Mucosa of rectum (tissue), 2 donors: ENCODE data around the gene OR1I1.

Experiments used
- H3K27ac ChIP-seq, 2 donors: one replicate each; pipeline ENCODE4 v1.7.0; 2013; ENCODE audit warnings: inconsistent platforms in 2 of 2, low read depth in 2 of 2, low read length in 2 of 2
- H3K27me3 ChIP-seq, 2 donors: one replicate each; pipeline ENCODE4 v1.7.0; 2013; ENCODE audit warnings: low read length in 2 of 2; ENCODE audit not compliant: control insufficient read depth in 2 of 2, insufficient read depth in 2 of 2
- H3K36me3 ChIP-seq, 2 donors: one replicate each; pipeline ENCODE4 v1.7.0; 2013; ENCODE audit warnings: low read length in 2 of 2; ENCODE audit not compliant: control insufficient read depth in 2 of 2, insufficient read depth in 2 of 2
- H3K4me1 ChIP-seq, 2 donors: one replicate each; pipeline ENCODE4 v1.7.0; 2013; ENCODE audit warnings: low read length in 2 of 2, mild to moderate bottlenecking in 1 of 2; ENCODE audit not compliant: control insufficient read depth in 2 of 2, insufficient read depth in 2 of 2
- H3K4me3 ChIP-seq, 2 donors: one replicate each; pipeline ENCODE4 v1.7.0; 2013; ENCODE audit warnings: low read length in 2 of 2
- H3K9ac ChIP-seq, 2 donors: one replicate each; pipeline ENCODE4 v1.7.0; 2013; ENCODE audit warnings: low read length in 2 of 2, low read depth in 1 of 2, mild to moderate bottlenecking in 1 of 2
- H3K9me3 ChIP-seq, 2 donors: one replicate each; pipeline ENCODE4 v1.7.0; 2013; ENCODE audit warnings: low read length in 2 of 2; ENCODE audit not compliant: control insufficient read depth in 2 of 2
- donor health status: healthy.
- donor health status: Normal muscosa, but diverticular disease.

The OR1I1 gene

GRCh38 chr19:15142313-15142712 lies 60.3 kb downstream of the OR1I1 start:
- no peak overlapping the region for H3K27ac ChIP-seq
- H3K9me3 ChIP-seq: no peaks in the 10 kb centered on the region
- no peaks in the 10 kb centered on the region for H3K27me3 ChIP-seq
- no peak overlapping the region for H3K4me3 ChIP-seq
- H3K9ac ChIP-seq: no peak overlapping the region
- no peaks in the 10 kb centered on the region for H3K4me1 ChIP-seq
- H3K36me3 ChIP-seq: no peaks in the 10 kb centered on the region
